ENCODE data around the gene REPS1.

DNA sequence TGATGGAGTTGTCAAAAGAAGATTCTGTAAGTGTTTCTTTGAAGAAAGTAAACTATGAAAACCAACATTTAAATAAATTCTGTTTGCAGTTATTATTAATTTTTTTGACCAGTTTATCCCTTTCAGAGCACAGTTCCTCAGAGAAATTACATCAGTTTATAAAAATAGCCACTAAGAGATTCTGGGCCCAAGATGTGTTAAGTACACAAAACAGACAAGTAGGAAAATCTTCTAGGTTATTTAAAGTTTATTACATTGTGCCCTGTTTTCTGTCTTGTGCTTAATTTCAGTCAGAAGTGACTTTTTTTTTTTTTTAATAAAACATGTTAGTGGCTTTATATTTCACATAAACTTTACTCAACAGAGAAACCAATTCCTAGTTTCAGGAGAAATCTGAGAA lies 119.9 kb downstream of the REPS1 start:
- TF ChIP-seq CTCF (IDR thresholded peaks at IDR 0.05 in 8 of 11, conservative IDR thresholded peaks at IDR 0.05 in 3 of 11) (no peak), POLR2AphosphoS5 (IDR thresholded peaks at IDR 0.05) (no peak)

Measured in spleen (tissue), 7 donors.